ENCODE measurements around the gene ADGRV1. TPM values are rescaled to one million over a fixed set of nuclear protein-coding genes. Genes with fewer than 3 reads are reported as not detected.
"Not testable (repeated sequence)": the region's sequence is repeated elsewhere in the genome, so short reads cannot be mapped to it uniquely, and the experiment has no call there.

ADGRV1 gene
- polyA plus RNA-seq, 3 donors: 10.2 to 14.8 (median 10.6) TPM

DNA sequence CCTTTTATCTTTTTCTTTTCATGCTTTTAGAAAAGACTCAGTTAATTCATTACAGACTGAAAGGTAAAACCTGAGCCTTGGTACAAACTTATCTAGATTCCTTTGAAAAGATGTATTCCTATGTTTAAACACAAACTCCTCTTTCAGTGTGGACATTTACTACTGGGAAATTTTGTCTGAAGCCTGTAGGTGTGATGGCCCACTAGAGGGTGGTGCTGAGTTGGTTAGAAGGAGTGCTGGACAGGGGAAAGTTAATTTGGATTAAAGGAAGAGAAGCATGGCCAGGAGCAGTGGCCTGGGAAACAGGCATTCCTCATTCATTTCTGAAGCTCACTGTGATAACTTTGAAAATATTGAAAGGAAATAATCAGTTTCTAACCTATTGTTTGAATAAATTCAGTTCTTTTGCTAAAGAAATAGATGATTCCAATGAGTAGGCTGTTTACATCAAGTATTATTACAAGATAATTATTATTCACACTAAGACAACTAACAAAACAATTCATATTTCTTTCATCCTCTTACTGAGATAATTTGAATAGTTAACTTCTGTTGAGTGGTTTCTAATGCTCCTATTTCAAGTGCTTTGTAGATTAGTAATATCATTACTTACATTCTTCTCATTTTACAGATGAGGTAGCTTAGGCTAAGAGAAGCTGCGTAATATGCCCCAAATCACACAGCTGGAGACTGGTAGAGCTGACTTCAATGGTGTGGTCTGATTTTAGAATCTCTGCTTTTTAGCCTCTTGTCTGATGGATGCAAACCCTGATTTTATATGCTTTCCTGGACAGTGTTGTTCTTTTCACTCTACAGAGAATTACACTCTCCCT, 150.9 kb downstream of the ADGRV1 start:
- DNase-seq (ENCODE audit: low read depth in 3 of 3, low spot score in 2 of 3): peak in 2 of 3 donors; percentile 5 to 24

DNA sequence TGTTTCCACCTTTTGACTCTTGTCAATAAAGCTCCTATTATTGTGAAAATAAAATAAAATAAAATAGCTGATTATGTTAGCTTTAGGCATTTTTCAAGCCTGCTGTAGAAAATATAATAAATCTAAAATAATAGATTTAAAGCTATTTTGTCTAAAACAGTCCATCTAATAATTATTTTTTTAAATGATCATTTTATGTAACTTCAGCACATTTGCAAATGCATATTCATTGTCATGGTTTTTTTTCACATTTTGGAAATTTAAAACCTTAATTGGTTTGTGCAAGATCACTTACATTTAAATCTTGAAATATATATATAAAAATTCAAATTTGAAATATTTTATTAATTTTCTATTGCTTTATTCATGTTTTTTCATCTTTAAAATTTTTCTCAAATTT, 159.8 kb downstream of the ADGRV1 start:
- no peak for DNase-seq (ENCODE audit: low read depth in 3 of 3, low spot score in 2 of 3)

DNA sequence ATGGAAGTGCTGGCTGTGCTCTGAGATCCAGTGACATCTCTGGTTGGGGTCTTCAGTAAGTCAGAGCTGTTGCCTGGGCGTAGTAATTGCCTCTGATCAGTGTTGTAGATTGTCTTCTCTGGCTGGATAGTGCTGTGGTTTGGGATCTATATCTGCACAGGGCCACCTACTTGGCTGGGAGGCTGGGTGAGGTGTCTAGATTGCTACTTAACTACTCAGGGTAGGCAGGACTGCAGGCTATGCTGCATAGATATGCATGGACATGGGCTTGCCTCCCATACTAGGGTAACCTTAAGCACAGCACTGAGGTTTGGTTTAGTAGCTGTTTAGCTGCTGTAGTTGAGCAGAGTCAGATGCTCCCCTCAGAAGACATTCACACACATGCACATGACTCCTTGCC, 181.0 kb downstream of the ADGRV1 start:
- no peak for DNase-seq (ENCODE audit: low read depth in 3 of 3, low spot score in 2 of 3)

DNA sequence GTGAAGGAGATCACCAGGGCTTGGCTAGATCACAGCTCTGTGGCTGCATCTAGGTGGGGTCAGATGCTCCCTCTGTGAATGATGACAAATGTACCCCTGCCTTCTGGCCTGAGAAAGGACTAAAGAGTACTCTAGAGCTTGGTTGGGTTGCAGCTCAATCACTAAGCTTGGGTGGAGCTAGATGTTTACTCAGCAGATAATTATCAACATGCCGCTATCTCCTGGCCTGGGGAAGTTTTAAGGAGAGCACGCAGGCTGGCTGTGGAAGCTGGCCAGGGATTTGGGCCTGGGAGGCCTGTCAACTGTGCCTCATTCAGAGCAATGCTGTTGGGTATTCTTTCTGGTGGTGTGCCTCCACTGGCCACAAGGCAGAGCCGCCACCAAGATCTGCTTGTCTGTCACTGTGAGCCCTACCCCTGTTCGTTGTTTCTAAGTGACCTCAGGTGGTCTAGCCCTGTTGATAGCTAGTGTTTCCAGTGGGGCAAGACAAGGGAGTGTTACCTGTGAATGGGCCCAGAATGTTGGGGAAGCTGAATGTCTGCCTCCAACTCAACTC, 181.7 kb downstream of the ADGRV1 start:
- DNase-seq (ENCODE audit: low read depth in 3 of 3, low spot score in 2 of 3): no peak

DNA sequence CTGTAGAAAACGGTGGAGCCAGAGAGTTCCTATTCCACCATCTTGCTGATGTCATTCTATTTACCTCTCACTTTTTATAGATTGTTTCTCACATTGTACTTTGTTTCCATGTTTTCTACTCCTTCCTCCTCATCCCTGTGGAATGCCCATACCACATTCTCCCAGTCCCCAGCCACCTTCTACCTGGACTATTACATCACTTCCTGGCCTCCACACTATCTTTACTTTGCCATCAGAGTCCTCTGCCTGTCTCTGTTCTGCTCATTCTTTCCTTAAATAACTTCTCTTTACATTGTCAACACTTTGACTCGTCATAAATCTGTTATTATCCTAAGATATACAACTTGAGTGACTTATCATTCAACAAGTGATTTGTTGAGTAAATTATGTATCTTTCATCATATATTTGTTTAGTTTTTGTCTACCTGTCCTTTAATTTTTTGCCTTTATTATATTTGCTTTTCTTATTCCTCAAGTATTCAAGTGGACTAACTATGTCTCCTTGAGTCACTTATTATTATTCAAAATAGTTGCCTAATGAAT, 182.5 kb downstream of the ADGRV1 start:
- DNase-seq (ENCODE audit: low read depth in 3 of 3, low spot score in 2 of 3): no peak

DNA sequence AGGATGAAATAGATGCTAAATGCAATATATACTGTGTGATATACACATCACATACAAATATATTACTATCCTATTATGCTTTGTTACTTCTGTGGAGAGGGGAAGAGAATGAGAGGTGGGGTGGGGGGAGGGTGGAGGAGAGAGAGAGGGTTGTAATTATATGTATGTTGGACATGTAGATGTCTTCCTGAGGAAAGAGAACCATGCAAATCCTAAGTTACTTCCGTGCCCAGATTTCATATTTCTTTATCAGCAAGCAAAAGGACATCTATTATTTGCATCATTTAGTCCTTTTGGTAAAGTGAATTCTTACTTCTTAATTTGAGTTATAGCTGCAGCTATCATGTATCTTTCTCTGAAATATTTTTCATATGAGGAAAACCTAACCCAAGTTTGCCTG, 187.5 kb downstream of the ADGRV1 start:
- no peak for DNase-seq (ENCODE audit: low read depth in 3 of 3, low spot score in 2 of 3)

DNA sequence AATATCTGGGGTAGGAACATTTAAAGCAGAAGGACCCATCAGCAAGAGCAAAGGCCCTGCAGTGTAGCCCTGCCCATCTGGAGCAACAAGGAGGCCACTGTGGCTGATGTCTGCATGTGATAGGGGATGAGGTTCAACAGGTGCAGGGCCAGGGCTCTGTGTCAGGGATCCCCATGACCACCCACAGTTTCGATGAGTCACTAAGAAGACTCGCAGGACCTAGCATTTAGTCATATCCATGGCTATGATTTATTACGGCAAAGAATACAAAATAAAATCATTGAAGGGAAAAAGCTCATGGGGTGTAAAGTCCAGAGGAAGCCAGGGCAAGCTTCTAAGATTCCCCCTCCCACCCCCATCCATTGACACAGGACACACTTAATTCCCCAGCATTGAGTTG, 188.6 kb downstream of the ADGRV1 start:
- DNase-seq (ENCODE audit: low read depth in 3 of 3, low spot score in 2 of 3): no peak

DNA sequence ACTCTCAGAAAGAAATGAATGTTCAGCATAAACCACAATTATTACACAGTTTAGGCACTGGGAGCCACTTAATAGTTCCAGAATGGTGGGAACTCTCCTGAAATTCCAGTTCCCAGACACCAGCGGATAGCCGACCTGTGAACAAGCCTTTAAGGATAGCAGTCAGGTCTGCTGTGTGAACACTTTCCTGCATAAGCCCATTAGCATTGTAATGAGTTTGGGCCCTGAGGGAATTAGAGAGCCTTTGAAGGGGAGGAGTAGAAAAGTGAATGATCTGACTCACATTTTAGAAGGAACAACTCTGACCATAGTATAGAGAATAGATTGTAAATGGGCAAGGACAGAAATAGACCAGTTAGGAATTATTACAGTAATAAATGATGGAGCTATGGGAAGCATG, 189.1 kb downstream of the ADGRV1 start:
- peak in 2 of 3 donors; percentile 1 to 4 for DNase-seq (ENCODE audit: low read depth in 3 of 3, low spot score in 2 of 3)

DNA sequence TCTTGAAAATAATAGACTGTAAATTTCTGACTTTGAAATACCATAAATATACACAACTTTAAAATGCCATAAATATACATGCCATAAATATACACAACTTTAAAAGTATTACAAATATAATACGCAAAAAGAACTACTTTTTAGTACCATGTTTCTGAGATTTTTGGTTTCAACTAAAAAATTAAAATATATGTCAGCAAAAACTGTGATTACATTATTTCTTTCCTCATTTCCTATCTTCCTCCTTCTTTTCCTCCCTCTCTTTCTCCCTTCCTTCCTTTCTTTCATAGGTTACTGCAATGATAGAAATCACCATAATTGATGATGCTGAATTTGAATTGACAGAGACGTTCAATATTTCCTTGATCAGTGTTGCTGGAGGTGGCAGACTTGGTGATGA, 200.5 kb downstream of the ADGRV1 start:
- DNase-seq (ENCODE audit: low read depth in 3 of 3, low spot score in 2 of 3): no peak

DNA sequence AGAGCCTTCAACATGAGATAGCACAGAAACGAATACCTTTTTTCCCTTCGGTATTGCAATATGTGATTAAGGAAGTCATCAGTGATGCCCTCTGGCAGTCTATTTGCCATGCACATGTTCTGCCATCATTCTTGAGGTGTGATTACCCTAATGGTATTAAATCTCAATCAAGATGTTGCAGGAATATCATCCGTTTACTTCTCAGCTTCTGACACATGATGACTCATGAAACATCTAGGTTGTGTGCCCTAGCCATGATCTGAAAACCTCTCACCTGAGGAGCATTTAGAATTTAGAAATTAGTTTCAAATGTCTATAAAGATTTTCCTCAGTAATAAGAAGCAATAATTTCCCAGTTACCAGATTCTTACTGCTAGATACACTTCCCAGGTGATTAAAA, 209.1 kb downstream of the ADGRV1 start:
- DNase-seq (ENCODE audit: low read depth in 3 of 3, low spot score in 2 of 3): no peak

DNA sequence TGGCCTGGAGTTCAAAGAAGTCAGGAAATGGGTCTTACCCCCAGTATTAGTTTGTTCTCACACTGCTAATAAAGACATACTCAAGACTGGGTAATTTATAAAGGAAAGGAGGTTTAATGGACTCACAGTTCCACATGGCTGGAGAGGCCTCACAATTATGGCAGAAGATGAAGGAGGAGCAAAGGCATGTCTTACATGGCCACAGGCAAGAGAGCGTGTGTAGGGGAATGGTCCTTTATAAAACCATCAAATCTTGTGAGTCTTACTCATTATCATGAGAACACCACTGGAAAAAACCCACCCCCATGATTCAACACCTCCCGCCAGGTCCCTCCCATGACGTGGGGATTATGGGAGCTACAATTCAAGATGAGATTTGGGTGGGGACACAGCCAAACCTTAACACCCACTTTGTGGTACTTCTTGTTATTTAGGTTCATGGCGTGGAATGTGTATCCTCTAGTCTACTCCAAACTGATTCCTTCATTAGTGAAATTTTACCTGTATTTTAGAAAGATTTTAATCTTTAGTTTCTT, 211.5 kb downstream of the ADGRV1 start:
- DNase-seq (ENCODE audit: low read depth in 3 of 3, low spot score in 2 of 3): not testable (repeated sequence)

DNA sequence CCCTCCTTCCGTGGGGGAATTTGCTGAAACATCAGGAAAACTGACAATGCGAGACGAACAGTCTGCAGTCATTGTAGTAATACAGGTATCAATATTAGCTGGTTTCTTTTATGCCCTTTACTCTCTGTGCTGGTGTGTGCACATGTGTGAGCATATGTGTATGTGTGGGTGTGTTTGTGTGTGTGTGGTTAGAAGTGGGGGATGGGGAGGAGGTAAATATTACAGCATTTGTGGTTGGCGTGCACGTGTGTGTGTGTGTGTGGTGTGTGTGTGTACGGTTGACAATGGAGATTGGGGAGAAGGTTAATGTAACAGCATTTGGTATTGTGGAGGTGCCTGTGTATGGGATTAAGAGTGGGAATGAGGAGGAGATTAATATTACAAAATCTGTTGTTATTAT, 219.4 kb downstream of the ADGRV1 start:
- no peak for DNase-seq (ENCODE audit: low read depth in 3 of 3, low spot score in 2 of 3)

DNA sequence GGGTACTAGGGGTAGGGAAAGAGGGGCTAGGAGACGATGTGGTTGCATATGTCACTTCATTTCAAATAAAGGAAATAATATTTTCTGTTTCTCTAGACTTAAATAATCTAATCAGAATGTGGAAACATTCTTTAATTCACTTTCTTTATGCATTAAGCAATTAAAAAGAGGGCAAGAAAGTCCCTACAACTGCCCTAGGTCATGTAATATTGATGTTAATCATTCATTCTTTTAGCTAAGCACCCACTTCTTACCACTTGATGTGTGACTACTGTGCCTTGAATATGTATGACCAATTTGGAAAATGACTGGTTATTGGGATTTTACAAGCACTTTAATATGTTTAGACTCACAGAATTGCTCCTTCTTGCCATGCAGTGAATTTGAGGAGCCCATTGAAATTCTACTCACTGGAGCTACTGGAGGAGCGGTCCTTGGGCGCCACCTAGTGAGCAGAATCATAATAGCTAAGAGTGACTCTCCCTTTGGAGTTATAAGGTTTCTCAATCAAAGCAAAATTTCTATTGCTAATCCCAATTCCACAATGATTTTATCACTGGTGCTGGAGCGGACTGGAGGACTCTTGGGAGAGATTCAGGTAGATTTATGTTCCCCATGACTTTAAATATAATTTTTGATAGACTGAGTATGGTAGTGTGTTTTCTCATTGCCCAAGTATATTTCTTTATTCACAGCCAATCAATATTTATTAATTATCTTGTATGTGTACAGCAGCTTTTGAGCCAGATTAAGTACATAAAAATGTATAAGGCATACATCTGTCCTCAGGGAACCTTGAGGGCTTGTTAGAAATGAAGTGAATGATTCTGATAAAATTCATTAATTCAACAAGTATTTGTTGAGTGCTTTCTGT, 225.1 kb downstream of the ADGRV1 start:
- DNase-seq (ENCODE audit: low read depth in 3 of 3, low spot score in 2 of 3): peak in 2 of 3 donors; percentile 31 to 43

DNA sequence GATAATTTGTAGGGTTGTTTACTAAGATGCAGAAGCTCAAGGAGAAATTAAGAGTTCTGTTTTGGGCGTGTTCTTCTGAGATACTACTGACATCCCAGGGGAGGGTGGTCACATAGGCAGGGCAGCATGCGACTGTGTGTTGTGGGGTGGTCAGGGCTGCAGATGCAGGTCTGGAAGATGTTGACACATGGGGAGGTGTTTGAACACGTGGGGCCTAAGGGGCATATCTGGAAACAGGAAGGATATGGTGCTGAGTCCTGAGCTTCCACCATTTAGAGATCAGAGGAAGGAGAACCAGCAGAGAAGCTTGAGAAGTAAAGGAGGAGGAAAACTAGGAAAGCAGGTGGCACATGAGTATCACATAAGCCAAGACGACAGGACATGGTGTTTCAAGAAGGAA, 228.2 kb downstream of the ADGRV1 start:
- no peak for DNase-seq (ENCODE audit: low read depth in 3 of 3, low spot score in 2 of 3)

DNA sequence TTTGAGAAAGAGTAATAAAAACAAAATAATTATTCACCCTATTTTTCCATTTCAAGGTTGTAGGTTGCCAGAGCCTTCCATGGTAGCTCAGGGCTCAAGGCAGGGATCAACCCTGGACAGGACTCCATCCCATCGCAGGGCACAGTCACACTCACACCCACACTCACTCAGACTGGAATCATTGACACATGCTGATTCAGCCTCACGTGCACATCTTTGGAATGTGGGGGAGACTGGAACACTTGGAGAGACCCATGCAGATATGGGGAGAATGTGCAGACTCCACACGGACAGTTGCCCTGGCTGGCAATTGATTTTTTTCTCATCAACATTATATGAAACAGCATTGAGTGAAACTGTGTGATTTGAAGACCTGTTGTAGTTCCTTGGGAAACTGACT, 234.1 kb downstream of the ADGRV1 start:
- DNase-seq (ENCODE audit: low read depth in 3 of 3, low spot score in 2 of 3): no peak

DNA sequence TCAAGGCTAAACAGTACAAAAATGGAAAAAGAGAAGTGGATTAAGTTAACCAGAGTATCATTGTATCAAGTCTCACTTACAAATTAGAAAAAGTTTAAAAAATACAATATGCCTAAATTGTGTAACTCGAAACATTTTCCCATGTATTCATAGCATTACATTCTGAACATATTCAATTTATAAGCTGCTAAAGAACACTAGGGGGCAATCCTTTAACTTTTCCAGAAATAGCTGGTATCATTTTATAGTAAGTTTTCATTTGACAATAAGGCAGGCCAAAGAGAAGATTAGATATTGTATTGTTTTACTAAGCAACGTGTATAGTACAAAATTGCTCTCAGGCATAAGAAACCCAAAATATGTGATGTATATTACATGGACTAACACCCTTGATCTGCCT, 234.6 kb downstream of the ADGRV1 start:
- DNase-seq (ENCODE audit: low read depth in 3 of 3, low spot score in 2 of 3): no peak

DNA sequence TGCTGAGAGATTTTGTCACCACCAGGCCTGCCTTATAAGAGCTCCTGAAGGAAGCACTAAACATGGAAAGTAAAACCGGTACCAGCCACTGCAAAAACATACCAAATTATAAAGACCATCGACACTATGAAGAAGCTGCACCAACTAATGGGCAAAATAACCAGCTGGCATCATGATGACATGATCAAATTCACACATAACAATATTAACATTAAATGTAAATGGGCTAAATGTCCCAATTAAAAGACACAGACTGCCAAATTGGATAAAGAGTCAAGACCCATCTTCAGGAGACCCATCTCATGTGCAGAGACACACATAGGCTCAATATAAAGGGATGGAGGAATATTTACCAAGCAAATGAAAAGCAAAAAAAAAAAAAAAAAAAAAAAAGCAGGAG, 238.3 kb downstream of the ADGRV1 start:
- DNase-seq (ENCODE audit: low read depth in 3 of 3, low spot score in 2 of 3): not testable (repeated sequence)

DNA sequence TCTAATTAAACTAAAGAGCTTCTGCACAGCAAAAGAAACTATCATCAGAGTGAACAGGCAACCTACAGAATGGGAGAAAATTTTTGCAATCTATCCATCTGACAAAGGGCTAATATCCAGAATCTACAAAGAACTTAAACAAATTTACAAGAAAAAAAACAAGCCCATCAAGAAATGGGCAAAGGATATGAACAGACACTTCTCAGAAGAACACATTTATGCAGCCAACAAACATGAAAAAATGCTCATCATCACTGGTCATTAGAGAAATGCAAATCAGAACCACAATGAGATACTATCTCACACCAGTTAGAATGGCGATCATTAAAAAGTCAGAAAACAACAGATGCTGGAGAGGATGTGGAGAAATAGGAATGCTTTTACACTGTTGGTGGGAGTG, 241.5 kb downstream of the ADGRV1 start:
- not testable (repeated sequence) for DNase-seq (ENCODE audit: low read depth in 3 of 3, low spot score in 2 of 3)

DNA sequence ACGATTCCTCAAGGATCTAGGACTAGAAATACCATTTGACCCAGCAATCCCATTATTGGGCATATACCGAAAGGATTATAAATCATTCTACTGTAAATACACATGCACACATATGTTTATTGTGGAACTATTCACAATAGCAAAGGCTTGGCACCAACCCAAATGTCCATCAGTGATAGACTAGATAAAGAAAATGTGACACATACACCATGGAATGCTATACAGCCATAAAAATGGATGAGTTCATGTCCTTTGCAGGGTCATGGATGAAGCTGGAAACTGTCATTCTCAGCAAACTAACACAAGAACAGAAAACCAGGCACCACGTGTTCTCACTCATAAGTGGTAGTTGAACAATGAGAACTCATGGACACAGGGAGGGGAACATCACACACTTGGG, 241.9 kb downstream of the ADGRV1 start:
- not testable (repeated sequence) for DNase-seq (ENCODE audit: low read depth in 3 of 3, low spot score in 2 of 3)

DNA sequence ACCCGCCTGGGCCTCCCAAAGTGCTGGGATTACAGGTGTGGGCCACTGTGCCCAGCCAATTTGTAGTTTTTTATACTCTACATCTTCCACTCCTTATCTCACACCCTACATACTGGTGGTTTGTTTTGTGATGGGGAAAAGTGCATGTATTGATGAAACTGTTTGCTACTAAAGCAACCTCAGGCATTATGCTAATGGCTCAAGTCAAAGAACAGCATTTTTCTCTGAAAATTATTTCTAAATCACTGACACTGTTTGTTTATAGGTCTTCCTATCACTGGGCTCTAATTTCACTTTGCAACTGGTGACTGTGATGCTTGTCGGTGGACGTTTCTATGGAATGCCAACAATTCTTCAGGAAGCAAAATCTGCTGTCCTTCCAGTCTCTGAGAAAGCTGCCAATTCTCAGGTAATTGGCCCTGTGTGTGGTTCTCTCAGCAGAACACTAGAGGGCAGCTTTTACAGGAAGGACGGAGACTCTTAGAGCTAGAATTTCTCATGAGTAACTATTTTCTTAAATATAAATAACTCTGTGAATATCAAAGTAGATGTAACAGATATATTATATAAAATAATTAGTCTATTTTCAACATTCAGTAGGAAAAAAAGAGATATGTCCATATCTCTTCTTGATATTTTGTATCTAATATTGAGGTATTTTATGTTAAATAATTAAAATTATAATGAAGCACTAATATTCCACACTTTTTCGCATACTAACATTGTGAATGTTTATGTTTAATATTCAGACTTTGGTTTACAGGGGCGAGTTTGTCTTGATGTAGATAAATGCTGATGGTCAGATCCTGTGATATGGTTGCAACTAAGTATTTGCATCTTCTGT, 244.1 kb downstream of the ADGRV1 start:
- DNase-seq (ENCODE audit: low read depth in 3 of 3, low spot score in 2 of 3): no peak
